Measurements from ENCODE around the gene HCFC1.

The HCFC1 gene

DNA sequence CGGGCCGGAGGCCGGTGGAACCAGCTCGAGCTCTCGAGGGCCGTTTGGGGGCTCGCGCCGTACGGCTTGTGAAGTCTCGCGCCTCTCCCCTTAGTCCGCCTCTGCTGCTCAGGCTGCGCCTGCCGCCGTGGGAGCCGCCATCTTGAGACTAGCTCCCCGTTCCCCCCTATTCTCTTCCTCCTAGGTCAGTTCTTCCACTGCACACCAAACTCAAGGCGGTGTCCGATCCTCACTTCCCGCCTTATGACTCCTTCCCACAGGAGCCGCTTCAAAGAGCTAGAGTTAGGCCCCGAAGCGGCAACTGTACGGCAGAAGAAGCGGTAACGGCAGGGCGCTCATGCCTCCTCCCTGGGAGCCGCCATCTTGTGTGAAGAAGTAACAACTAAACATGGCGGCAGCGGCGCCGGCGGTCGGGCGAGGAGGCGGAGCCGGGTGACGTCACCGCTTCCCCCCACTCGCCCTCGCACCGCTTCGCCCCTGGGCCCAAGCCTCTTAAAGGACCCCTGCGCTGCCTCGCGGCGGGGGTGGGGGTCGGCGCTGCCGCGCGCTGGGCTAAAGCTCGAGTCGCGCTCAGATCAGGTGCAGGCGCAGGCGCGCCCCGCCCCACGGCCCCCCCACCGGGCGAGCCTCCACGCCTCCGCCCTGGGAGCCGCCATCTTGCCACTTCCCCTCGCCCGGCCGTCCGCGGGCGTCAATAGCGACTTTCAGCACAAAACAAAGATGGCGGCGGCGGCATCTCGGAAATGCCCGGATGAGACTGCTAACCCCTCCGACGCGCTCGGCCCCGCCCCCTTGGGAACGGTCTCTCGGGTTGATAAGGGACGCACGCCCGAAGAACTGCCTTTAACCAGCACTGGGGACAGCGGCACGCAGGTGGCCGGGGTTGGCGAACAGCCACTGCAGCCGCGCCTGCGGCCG is at the start of gene HCFC1:
Gene HCFC1, minus strand, starts transcription at position 369 of the 918 bp plus-strand sequence. CDS start 978 bp downstream, outside the sequence.
- DNase-seq (ENCODE audit: low read depth in 3 of 3), result peak; percentile 70 to 89 (median 84)

DNA sequence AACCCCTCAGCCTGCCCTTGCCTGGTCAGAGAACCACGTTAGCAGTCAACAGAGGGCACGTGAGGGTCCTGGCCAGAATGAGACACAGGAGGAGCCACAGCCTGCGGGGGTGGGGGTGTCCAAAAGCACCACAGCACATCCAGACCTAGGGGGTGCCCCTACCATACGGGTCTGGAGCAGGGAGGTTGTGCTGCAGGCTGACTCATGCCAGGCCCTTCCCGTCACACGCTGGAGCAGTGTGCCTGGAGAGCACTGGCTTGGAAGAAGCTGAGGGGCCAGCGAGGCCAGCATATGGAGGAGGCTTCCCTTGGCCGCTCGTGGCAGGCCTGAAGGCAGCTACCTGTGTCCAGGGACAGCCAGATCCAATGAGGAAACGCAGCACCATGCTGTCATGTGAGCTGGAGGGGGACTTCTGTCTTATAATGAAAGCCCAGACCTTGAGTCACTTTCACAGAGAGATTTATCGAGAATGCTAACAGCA is 49.6 kb upstream of the HCFC1 start:
- no peak for DNase-seq (ENCODE audit: low read depth in 3 of 3)

DNA sequence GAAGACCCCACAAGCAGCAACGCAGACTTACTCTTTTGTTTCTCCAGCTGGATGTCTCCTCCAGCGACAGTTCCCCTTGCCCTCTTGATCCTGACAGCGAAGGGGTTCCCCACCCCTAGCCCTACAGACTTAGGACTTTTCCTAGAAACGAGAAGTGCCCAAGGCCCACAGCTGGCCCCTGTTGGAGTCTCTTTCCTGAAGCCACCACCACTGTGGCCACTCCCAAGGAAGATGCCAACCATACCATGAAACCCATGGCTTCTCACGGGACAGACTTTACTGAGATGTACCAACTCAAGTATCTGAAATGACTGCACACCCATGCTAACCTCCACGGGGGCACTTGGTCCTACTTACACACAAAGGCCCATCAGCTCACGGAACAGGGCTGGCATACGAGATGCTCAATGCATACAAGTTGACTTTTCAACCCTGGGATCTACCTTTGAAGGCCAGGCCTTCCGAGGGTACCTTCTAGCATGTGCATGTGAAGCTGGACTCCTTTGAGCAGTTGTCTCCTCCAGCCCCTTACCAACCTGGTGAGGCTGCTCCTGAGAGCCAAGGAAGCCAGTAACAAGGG is 49.0 kb upstream of the HCFC1 start:
- no peak for DNase-seq (ENCODE audit: low read depth in 3 of 3)

DNA sequence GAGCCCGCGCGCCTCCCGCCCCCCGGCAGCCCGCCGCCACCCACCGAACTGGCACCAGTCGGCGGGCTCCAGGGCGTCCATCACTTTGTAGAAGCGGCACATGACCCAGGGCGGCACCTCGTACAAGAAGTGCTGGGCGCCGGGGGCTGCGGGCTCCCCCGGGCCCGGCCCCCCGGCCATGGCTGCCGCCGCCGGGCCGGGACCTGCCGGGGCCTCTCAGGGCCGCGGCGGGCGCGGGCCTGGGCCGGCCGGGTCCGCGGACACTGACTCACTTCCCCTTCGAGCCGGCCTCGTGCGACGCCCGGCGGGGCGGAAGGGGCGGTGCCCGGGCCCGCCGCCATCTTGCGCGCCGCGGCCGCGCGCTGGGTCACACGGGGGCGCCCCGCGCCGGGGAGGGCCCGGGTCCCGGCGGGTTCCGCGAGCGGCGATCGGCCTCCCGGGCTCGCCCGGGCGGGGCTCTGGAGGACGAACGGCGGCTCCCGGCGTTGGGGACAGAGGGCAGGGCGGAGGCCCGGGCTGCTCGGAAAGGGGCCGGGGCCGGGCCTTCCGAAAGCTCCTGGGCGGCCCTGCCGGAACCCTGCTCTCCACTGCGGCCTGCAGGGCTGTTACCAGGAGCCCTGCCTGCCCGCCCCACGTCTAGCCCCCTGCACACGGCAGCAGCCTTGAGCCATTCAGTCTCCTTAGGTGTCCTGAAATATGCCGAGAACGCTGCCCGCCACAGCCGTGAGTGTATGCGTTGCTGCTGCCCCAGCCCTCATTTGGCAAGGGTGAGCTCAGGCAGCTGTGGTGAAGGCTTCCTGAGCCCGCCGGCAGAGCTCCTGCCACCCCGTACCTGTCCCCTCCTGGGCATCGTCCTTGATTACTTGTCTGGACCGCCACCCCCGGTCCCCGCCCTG is 48.3 kb upstream of the HCFC1 start, which contains the start of gene IRAK1:
Gene IRAK1, minus strand, starts transcription at position 270 of the 896 bp plus-strand sequence. Its CDS starts 90 bp downstream, at position 180.
- DNase-seq (ENCODE audit: low read depth in 3 of 3), result peak in 1 of 3 donors; percentile 40

DNA sequence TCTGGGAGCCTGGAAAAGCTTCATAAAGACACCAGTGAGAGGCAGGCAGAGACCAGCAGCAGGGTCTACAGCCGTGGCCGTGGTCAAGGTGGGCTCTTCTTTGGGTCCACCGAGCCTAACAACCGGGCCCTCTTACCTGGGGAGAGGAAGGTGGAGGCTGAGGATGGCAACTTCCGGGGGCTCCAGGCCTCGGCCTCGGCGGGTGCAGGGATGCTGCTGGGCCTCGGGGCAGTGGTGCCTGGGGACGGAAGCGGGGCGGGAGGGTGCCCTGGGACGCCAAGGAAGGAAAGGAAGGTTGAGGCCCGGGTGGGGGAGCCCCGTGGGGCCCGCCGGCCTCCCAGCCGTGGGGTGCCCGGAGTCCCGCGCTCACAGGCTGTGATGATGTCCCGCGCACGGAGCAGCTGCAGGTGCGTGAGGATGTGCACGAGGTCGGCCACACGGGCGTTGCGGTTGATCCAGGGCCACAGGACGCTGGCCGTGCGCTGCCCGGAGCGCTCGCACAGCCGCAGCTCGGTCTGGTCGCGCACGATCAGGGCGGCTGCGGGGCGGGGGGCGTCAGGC is 47.5 kb upstream of the HCFC1 start:
- DNase-seq (ENCODE audit: low read depth in 3 of 3), result no peak

DNA sequence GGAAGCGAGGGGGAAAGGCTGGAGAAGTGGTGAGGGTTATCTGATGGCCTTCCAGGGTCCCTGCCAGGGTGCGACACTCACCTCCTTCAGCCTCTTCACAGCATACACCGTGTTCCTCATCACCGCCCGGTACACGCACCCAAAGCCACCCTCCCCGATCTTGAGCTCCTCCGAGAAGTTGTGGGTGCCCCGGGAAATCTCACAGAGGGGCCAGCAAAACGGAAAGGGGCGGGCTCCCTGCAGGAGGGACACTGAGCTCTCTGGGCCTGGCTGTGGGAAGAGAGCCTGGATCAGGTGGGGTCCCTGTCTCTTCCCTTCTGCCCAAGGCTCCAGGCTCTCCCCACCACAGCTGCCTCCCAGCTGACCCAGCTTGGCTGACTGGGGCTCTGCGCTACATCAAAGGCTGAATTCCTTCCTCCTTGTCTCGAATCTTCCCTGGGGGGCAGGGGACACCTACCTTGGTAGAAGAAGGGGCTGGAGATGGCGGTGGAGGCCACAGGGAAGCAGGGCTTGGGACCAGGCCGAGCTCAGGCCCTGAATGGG is 47.0 kb upstream of the HCFC1 start:
- DNase-seq (ENCODE audit: low read depth in 3 of 3), result no peak

DNA sequence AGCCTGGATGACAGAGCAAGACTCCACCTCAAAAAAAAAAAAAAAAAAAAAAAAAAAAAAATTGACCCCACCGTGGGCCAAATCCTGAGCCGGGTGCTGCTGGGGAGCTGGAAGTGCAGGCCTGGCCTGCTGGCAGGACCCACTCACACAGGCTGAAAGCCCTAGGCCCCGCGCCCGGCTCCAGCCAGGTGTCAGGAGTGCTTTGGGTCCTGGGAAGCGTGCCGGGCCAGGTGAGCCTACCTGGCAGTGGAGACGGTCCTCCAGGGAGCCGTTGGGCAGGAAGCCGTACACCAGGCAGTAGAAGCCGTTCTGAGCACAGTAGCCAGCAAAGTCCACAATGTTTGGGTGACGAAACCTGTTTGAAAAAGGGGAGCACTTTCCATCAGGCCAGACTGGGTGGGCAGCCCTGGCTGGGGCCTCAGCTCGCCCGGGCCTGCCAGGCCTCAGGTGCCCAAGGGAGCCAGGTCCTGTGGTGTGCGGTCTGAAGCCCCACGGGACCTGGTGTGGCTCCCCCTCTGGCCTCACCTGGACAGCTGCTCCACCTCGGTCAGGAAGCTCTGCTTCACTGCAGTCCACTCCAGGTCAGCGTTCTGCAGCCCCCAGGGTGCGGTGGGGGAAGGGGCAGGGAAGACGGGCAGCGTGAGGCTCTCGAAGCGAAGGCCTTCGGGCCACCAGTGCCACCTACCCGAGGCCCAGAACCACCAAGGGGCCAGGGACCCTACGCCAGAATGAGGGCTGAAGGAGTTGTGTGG is 46.3 kb upstream of the HCFC1 start:
- DNase-seq (ENCODE audit: low read depth in 3 of 3), result no peak

DNA sequence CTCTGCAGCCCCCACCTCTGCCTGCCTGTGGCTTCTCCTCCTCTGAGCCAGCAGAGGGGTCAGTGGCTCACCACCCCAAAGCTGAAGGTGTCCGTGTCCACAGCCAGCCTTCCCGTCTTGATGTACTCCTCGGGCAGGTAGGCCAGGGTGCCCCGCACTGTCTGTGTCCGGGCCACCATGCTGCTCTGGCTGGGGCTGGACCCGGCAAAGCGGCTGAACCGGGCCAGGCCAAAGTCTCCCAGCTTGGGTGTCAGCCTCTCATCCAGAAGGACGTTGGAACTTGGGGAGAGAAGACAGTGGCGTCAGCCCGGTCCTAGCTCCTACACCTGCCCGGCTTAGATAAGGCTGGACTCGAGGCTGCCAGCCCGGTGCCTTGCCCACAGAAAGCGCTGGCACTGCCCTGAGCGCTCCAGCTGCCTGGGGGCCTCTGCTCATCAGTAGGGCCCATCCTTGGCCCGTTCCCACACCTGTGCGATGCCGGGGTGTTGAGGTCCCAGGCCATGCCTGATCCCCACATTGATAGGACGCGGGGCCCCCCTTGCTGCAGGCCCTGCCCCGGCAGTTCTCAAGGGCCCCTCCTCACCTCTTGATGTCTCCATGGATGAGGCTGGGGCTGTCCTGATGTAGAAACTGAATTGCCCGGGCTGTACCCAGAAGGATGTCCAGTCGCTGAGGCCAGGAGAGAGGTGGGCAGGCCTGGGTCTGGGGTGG is 44.9 kb upstream of the HCFC1 start:
- no peak for DNase-seq (ENCODE audit: low read depth in 3 of 3)

DNA sequence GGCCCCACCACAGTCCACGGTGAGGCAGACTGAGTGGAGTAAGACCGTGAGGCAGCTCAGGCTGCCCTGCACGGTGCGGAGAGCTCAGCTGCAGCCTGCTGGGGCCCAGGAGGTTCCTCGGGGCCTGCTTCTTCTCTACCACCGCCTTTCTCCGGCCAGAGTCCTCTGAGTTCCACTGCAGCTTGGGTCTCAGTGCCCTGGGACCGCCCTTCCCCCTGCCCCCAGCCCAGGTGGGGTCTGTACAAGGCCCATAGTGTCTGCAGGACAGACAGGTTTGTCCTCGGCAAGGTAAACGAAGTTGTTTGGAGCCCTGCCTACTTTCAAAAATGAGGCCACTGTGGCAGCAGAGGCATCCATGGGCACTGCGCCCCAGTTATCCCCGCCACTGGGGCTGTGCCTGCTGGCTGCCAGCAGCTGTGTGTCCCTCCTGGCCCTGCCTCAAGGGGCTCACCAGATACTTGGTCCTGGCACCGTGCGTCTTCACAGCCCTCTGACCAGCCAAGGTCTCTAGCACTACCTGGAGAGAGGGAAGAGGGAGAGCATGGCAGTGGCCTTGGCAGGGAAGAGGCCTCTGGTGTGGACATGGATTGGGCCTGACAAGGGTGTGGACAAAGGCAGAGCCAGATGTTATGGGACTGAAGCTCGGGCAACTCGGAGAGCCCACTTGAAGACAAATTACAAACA is 44.1 kb upstream of the HCFC1 start:
- no peak for DNase-seq (ENCODE audit: low read depth in 3 of 3)

DNA sequence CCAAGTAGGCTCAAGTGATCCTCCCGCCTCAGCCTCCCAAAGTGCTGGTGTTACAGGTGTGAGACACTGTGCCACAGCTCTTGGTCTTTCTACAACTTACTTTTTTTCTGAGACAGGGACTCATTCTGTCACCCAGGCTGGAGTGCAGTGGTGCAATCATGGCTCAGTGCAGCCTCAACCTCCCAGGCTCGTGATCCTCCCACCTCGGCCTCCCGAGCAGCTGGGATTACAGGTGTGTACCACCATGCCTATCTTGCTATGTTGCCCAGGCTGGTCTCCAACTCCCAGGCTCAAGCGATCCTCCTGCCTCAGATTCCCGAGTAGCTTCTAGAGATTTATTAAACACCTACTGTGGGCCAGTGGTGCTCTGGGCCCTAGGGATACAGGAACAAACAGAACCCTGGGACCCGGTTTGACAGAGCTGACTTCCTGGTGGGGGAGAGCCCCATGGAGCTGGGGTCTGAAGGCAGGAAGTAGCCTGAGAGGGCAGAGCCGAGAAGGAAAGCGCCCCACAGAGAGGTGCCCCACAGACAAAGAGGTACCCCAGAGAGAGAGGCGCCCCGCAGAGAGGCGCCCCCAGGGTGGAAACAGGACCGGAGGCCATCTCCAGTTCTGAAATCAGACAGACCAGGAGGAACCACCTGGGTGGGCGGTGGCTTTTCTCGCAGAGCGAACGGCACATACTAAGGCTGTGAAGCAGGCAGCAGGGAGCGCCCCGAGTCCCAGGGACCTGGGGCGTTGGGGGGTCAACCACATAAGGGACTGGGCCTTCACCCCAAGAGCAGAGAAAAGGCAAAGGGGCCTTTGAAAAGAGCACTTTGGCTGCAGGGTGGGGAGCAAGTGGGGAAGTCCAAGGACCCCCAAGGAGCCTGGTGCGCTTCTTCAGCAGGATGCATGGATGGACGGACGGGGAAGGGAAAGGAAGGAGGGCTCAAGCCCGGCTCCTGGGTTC is 43.1 kb upstream of the HCFC1 start:
- DNase-seq (ENCODE audit: low read depth in 3 of 3), result no peak

DNA sequence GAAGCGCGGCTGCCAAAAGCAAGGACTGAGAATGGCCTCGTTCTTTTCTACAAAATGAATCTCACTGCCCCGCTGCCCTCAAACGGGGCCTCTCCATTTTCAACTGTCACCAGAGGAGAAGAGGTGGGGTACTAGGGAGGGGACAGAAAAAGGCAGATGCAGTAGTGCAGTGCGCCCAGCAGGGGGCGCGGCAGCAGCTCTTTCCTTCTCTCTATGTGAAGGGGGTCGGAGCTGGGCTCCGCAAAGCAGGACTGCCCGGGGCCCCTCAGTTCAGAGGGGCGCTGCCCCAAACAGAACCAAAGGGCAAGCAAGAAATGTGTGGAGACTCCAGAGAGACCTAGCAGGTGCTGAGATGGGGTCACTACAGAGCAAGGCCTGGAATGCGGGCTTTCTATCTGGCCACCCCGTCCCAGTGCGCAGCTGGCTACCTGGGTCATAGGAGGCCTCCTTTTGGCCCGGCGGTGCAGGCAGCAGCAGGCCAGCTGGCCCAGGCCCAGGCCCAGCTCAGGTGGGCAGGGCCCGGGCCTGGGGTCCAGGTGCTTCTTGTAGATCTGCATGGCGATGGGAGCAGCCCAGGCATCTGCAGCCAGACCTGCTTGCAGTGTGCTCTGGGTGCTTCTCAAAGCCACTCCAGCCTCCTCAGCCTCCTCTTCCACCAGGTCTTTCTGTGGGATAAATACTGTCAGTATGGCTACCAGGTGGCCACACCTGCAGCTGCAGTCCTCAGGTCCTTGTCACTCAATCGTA is 42.2 kb upstream of the HCFC1 start:
- no peak for DNase-seq (ENCODE audit: low read depth in 3 of 3)

DNA sequence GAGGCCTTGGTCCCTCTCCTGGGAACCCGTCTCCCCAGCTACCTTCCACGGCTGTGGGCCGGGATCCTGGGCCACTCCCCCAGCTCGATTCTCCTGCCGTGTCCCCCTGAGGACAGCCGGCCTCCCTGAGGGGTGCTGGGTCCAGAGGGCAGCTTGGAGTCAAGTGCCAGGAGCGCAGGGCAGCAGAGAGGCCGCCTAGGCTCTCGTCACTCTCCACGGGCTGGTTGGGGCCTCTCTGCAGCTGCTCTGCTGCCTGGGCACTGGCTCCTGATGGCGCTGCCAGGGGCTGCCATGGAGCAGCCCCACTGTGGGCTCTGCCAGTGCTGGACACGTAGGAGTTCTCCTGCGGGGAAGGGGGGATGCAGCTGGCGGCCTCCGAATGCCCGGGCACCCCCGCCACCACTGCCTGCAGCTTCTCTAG is 41.4 kb upstream of the HCFC1 start:
- DNase-seq (ENCODE audit: low read depth in 3 of 3), result no peak

DNA sequence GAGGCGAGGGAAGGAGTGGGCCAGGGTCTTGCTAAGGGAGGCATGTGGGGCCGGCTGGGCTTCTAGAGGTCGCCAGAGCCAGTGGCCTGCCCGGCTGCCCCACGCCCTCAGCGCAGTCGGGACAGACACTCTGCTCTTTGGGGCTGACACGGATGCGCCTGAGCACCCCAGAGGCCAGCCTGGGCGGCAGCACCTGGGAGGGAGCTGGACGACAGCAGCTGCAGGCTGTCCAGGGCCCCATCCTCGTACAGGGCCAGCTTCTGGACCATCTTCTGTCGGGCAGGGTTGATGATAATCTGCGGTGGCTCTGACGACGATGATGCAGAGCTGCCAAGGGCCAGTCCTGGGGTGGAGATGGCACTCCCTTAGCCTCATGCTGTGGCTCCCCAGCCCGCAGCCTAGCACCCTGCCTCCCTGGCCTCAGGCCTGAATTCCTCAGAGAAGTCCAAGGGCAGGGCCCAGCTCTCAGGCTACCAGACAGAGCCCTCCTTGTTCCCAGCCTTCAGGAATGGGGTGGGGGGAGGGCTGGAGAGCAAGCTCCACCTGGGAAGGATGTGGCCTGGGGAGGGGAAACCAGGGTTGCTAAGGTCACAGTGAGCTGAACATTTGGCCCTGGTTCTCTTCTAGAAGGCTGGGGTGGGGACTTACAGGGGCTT is 40.8 kb upstream of the HCFC1 start:
- DNase-seq (ENCODE audit: low read depth in 3 of 3), result no peak

DNA sequence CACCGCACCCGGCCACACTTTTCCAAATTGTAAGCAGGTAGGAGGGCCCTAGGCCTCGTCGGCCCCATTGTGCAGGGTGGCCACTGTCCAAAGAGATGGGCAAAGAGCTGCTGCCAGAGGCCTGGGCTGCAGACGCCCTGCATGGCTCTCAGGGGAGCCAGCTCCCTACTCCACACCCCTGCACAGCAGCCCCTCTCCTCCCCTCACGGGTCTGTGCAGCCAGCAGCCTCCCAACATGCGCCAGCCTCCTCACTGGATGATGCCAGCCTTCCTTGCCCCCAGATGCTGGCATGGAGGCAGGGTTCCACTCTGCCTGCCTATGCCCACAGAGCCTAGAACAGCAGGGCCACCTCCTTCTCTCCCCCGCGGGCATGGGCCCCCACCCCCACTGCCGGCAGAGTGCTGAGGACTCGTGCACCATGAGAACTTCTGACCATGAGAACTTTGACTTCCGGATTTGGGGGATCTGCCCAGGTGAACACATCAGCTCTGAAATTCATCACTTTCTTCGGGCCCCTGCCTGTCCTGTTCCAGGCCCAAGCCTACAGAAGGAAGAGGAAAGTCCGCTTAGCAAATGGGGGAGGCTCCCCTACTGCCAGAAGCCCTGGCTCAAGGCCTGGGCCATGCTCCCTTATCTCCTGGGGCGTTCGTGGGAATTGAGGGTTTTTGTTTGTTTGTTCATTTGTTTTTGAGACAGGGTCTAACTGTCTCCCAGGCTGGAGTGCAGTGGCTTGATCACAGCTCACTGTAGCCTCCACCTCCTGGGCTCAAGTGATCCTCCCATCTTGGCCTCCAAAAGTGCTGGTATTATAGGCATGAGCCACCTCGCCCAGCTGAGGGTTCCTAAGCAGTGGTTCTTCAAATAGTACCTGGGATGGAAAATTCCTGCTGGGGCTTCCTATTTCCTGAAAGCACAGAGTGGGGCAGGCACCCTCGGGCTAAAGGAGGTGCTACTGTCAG is 40.0 kb upstream of the HCFC1 start:
- no peak for DNase-seq (ENCODE audit: low read depth in 3 of 3)

DNA sequence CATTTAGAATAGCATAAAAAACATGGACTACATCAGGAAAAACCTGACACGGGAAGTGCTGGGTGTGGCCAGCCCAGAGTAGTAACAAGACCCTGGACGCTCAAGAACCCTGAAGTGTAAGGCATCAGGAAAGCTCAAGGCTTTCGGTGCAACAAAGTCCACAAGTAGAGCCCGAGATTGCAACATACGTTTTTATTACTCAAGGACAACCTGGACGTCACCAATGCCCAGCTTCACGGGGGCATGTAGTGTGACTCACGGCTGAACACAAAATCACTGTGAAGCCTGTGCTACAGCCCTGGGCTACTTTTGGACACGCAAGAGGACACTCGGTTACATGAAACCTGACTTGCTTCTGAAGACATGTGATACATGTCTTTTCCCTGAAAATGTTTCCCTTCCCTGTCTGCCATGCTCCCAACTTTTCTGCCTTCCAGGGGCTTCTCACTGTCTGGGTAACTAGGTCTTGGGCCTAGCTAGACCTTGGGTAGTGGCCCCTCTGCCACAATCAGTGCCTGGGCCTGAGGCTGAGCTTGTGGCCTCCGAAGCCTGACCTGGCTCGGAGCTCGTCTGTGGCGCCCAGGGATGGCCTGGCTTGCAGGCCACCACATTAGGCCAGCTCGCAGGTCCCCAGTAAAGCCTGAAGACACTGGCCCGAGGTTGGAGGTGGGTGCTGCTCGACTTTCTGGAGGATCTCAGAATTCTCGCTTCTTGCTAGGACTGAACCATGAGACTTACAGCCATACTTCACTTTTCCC is 38.9 kb upstream of the HCFC1 start:
- no peak for DNase-seq (ENCODE audit: low read depth in 3 of 3)

Measured in stimulated activated CD4-positive, alpha-beta T cell treated with anti-CD3 and anti-CD28 coated beads, TNF-alpha, amount 100 ng/mL, for 48 hours (primary cell).